CD4-positive, alpha-beta T cell treated with Interleukin-15 for 1 hour (primary cell): ENCODE results near the gene PLET1.

Source experiments
- DNase-seq: peaks from one replicate; pipeline ENCODE4 v3.0.0-alpha.2; 2020

Gene PLET1, protein sequence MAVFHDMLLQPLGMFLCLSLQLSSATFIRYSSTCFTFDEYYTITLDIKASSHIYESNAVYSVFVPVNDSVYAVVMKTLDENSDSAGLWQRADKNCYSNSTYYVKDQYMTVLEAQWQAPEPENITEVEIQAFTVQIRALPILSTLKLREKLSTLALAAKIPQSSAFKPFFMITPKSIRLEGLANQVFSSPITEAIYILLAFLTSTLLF

DNA sequence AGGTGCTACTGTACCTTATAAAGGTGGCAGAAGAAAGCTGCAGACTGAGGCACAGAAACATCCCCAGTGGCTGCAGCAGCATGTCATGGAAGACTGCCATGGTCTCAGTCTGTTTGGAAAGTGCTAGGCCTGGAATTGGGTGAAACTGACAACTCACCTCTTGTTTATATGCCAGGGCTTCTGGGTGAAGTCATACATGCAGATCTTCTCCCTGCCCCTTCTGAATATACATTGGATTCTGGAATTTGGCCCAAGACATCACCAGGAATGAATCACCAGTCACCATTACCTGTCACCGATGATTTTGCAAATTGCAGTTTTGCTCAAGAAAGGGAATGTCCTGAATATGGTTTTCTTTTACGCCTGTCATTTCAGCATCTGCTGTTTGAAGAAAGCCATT is at the start of gene PLET1:
Gene PLET1 (minus strand): TSS at position 371 of the 400 bp plus-strand sequence. CDS start 271 bp downstream, at position 100.
- DNase-seq, result no peak

DNA sequence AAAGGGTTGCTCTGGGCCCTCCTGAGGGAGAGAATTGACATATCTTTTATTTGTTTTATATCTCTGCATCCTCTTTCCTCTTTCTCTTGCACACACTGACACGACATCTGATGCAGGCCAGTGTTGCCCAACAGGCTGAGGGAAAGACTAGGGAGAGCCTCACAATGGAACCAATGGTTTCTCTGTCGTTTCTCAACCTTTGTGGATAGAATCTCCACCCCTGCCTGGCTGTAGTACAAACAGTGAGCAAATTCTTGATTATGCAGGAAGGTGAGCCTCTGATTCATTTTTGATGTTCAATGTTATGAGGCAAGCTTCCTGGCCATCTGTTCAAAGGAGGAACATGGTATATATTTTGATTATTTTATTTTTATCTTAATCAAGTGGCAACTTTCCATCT is 49.8 kb upstream of the PLET1 start:
- DNase-seq, result no peak

DNA sequence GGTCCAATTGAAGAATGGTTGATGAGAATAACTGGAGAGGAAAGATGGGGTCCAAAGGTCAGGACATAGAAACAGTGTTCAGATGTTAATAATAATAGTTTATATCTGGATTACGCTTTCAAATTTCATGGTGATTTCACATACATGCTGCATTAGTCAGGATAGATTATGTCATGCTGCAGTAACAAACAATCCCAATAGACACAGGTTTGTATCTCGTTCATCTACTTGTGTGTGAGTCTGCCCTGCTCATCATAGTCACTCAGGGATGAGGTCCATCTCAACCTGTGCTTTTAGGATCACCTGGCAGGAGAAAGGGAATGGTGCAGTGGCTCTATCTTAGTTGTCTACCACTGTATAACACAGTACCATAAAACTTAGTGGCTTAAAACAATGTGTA is 48.0 kb upstream of the PLET1 start:
- no peak for DNase-seq

DNA sequence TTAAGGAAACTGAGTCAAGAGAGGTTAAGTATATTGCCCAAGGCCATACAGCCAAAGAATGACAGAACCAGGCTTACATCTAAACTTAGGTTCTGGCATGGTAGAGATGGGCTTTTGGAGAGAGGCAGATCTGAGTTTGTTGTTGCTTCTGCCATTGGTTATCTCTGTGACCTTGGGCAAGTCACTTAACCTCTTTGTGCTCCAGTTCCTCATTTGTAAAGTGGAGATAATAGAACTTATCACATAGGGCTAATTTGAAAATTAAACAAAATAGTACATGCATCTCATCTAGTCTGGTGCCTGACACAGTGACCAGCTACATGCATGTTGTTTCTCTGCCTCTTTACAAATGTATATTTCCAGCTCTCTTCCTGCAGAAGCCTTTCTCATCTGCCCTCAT is 47.0 kb upstream of the PLET1 start:
- DNase-seq, result no peak

DNA sequence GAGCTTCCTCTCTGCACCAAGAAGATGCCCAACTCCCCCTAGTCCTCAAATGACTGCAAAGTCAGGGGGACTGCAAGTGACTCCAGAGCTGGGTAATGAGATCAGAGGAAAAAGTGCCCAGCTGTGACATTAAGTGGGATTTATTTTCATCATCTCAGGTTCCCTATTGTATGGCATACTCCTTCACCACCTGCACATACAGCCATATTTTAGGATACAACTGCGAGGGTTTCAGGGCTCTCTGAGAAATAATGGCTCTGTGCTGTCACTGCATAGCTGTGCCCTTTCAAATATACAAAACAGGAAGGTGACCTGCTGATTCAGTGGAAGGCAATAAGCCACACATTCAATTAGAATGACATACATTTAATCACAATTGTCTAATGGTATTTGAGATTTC is 45.6 kb upstream of the PLET1 start:
- DNase-seq, result no peak

DNA sequence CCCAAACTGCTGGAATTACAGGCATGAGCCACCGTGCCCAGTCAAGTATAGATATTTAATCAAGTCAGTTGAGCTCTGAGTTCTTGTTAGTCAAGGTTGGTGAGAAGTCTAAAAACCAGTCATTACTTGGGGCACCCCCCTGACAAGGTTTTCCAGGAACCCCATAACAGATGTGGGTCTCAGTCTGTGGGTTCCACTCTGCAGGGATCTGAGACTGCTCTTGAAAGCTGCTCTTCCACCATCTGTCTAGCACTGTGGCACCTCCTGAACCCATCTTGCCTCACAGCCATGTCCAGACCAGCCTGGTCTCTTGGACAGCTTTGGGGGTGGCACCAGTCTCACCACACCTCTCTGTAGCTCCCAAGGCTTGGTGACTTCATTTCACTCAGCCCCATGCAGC is 44.3 kb upstream of the PLET1 start:
- no peak for DNase-seq

DNA sequence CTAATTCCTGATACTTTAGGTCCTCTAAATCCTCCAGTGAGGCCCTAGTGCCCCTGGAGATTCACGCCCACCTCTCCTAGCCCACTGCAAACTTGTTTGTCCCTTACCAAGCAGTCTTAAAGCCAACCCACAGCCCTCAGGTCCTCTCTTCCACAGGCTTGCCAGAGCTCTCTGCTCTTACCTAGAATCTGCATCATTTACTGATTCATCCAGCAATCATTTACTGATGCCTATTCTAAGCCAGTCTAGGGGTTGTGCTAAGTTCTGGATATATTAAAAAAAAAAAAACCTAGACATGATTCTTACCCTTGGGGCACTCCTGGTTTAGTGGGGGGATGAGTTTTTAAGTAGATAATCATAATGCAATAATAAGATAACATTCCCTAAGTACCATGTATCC is 43.0 kb upstream of the PLET1 start:
- no peak for DNase-seq

DNA sequence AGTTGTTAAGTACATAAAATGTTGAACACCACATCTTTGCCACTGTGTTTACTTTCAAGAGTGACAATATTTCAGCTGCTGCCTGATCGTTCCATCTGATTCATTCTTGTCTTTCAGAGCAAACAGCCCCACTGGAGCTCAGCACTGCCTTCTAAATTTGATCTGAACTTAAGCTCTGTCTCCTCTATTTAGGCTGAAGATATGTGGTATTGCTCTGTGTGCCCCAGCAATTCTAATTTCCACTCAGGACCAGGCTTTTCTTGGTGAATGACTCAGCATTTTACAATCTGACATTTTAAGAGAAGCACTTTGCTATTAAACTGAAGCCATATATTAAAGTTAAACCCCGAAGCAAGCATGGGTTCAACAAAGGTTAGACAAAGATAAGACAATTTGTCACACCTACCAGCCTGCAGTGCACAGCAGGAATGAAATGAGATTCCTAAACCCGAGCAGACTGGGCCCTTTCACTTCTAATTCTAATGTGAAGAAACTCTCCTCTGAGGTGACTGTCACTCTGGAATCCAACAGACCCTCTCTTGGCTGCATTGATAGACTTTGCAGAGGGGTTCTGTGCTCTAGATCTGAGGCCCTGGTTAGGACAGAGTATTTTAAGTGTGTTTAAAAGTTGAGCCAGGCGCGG is 41.7 kb upstream of the PLET1 start:
- no peak for DNase-seq

DNA sequence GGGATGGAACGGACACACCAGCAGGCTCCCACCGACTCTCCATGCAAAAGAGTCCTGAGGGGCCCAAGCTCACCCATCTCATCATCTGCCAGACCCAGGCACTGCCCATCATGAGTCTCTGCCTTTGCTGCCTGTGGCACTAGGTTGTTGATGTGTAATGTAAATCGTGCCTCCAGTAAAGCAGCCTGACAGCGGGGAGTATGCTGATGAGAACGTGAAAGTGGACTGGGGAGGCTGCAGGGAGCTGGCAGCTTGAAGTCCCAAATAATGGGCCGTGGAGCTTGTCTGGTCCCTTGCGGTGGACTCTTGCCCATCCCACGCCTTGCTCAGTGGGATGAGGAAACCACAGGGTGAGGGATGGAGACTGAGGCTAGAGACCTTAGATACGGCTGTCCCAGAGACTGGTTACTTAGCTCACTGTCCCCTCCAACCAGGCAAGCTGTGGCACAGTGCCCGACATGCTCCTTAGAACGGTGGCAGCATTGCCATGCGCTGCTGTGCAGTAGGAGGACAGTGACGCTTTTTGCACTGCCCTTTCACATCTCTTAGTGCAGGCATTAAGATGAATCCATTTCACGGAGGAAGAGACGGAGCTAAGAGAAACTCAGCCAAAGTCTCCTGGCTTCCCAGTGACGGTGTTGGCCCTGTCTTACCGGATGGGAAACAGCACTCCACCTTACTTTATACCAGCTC is 39.6 kb upstream of the PLET1 start:
- no peak for DNase-seq

DNA sequence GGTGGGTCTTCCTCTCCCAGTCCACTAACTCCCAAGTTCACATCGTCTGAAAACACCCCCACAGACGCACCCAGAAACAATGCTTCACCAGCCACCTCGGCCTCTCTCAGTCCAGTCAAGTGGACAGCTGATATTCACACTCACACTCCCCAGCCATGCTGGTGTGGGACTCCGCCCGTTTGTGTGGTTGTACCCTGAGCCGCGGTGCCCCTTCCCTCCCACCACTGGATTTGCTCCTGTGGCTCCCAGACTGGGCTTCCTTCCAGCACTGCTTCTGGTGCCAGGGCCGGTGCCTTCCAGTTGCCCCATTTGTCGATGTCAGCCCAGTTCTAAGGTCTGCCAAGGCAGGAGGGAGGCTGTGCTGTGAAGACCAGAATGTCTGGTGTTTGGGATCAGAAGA is 37.9 kb upstream of the PLET1 start:
- no peak for DNase-seq

DNA sequence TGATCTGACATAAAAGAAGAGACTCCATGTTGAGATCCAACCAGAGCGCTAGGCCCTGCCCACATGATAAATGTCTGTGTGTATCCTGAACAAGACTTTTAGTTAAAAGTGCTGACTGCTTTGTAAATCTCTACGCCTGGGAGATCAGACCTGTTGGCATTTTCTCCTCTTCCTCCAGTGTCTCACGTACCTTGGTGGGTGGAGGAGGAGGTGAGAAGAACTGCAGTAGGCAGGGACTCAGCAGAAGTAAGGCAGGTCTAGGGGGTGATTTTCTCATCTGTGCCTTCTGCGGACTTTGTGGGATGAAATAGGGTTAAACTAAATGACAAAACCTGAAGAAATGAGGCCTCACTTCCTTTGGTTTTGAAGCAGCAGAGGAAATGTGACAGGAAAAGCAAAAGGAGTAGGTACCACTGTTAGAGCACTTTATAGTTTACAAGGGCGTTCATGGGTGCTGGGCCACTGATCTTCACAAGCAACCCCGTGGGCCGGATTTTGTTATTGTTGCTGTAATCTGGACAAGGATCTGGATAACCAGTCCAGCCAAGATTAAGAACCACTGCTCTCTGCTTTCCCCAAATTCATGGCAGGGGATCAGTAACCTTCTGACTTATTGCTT is 36.7 kb upstream of the PLET1 start:
- DNase-seq, result no peak

DNA sequence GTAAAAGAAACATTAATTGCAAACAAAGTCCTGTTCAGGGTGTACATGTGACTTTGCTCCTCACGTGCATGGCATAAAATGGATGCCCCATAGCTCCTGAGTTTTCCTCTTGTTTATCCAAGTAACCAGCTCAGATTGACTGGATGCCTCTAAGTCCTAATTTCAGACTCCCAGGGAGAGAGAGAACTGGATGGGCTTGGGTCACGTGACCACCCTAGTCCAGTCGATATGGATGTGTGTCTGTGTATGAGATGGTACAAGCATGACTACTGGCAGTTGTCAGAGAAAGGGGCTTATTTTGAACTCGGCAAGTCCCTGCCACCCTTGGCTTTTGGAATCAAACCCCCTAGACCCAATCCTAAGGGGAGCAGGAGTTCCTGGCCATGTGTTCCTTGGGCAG is 35.4 kb upstream of the PLET1 start:
- no peak for DNase-seq

DNA sequence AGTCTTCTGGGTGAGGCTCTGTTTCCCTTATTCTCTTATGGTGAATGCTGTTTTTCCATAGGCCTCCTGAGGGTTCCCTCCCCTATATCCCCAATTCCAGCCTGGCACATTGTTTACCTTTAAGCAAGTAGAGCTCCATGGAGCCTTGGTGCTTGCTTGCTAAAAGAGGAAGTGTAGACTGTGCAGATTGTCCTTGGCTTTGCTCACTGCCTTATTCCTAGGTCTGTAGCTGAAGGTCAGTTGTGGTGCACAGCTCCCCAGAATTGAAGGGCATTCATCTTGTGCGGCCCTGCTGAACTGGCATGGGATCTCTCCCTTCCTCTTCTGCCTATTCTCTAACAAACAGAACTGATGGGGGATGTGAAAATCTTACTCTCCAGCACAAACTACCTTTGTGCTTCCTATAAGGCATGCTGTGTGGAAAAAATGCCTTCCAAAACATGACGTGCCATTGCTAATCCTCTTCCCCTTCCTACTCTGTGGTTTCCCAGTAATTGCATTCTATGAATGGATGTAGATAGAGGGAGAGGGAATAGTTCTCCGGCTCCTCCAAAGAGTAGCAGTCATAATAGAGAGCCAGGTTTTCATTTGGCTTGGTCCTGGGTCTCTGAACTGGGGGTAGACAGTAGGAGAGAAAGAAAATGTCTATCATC is 34.2 kb upstream of the PLET1 start:
- no peak for DNase-seq

DNA sequence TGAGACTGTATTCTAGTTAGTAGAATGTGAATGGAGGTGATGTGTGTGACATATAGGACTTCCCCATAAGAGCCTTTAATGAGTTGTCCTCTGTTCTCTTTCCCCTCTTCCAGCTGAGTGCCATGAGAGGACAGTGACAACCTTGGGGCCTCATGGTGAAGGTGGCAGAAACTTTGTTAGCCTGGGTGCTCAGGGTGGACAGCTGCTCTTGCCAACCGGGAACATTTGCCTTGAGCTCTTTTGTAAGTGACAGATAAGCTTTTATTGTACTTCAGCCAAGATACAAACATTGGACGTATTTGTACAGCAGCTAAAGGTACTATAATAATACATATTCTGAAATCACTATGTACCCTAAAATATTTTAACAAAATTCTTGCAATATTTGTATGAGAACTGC is 33.0 kb upstream of the PLET1 start:
- no peak for DNase-seq

DNA sequence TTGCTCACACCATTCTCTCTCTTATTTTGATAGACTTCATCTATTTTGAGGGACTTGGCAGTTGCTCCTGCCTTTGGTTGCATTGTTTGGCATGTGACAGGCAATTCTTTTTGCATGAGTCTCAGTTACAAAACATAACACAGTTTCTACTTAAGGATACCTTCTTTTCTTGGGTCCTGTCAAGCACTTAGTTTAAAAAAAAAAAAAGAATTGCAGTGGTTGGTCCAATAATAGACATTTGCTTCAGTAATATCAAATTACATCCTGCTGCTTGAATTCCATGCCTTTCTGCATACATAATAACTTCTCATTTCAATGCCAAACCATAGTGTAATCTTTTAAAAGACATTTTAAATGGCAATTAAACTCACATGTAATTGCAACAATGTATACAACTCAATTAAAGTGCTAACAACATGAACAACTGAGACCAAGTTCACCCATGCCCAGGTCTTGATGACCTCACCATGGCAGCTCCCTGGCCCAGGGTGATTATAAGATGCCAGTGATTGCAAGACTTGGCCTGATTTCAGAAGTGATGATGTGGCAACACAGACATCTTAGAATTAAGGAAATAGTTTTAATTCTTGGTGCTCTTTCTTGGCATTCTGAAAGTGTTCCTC is 32.2 kb upstream of the PLET1 start:
- DNase-seq, result no peak

DNA sequence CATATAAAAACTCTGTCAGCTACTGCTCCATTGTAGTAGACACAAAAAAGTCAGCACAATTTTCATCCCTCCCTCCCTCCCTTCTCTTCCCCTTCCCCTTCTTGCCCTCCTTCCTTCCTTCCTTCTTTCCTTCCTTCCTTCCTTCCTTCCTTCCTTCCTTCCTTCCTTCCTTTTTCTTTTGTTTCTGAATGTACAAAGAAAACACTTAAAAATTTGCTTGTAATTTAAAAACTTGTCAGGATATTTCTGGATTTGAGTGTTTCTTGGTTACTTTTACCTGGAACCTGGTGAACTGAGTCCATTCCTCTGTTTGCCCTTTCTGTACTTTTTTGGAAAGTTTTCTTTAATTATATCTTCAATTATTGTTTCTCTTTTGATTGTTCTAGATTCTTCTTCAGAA is 31.5 kb upstream of the PLET1 start:
- DNase-seq, result no peak

DNA sequence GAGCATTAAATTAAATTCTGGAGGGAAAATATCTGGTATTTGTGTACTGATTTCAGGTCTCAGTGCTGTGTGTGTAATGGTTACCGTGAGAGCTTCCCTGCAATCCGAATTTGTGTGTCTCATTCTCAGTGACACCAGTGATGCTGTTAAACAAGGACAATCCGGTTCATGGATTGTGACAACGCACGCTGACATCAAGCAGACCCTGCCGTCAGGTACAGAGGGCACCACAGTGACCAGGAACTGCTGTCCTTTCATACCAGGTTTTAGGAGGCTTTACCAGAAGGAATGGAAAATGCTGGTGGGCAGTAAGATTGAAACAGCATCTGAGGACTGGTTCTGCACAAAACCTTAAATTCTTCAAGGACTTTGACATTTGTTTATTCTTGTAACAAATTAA is 30.5 kb upstream of the PLET1 start:
- no peak for DNase-seq

DNA sequence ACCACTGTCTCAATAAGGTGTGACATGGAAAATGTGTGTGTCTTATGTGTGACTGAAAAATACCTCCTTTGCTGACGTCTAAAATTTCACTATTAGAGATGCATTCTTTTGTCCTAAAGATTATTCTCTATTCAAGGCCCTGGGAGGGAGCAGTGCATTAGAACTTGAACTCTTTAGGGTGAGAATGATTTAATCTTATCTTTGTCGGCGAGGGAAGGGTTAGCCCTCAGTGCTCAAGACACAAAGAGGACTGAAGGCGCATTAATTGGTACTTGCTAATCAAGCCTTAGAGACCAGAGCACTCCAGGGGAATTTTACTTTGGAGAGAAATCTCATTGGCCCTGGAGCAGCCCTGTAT is 29.8 kb upstream of the PLET1 start:
- no peak for DNase-seq

DNA sequence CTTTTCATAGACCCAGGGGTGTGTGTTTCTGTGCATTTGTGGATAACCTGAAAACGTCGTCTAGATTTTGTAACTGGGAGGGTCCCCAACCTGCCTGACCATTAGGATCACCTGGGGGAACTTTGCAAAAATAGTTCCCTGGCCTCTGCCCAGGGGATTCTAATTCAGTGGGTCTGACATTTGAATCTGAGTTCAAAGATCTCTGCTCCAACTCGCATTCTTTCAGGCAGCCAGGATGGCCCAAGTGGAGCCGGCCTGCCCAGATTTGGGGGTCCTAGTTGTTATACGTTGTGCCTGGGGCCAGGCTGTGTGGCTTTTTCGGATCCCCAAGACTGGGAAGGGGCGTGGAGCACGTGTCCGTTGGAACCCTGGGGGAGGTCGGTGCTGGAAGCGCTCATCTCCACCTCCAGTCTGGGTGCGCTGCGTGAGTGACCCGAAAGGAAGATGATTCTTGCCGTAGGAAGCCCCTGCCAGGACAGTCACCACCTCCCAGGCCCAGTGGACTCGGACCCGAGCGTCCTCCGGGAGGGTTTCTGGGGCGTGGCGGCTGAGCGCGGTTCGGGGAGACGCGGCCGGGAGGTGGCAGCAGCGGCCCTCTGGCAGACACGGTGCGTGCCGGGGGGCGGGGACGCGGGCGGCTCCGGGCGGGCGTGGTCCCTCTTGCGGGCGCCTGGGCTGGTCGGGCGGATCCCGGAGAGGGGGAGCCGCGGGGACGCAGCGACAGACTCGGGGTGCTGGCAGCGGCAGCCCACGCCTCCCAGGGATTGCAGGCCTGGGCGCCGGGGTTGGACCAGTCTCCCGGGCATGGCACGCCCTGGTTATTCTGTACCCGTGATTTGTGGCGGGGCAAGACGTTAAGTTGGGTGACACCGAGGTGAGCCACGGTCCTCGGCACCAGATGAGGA is 29.2 kb upstream of the PLET1 start:
- DNase-seq, result peak; percentile 79

DNA sequence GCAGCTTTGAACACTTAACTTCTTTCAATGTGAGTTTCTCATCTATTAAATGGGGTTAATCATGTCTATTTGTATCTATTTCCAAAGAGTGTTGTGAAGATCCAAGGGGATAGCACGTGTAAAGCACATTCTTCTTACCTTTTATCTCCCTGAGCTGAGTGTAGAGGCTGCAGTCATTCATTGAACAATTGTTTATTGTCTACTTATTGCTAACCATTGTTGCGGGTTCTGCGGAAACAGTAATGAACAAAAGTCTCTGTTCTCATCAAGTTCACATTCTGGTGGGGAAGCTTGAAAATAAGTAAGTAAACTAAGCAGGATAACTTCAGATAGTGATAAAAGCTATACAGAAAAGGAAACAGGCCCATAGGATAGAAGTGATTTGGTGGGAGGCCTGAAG is 27.4 kb upstream of the PLET1 start:
- no peak for DNase-seq

DNA sequence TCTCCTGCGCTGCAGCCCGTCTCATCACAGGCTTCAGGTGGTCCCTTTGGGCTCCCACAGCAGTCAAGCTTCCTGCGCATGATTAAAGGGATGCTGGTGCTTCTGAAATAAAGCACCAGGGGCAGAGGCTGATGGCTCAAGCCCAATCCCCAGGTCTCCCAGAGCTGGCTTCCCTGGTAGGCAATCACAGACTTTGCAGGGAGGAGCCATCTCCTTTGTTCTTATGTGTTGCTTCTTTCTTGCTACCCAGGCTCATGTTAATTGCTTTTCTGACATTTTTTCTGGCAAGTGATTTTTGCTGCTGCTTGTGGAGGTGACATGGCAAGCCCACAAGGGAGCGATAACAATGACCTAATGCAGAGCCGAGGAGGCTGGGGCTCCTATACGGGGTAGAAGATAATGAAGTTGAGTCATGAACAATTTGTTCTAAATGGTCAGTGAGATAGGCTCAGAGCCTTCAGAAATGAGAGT is 25.2 kb upstream of the PLET1 start:
- no peak for DNase-seq

DNA sequence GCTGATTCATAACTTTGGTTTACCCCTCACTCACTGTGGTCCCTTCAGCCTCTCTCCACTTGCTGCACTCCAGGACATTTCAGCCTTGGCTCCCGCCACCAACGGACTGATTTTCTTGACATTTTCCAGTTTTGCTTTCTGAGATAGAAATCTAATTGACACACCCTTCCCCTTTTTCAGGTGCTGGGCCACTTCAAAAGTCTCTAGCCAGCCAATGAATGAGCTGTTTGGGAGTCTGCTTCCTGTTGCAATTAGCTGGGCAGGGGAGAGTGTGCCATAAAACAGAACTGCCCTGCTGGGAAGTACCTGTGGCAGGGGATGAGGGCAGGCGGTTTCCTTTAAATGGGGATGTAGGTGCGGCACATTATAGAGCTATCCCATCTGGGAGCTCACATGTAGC is 21.1 kb upstream of the PLET1 start:
- DNase-seq, result no peak
